ENCODE measurements around the gene BCL2L12. TPM values are rescaled to one million over a fixed set of nuclear protein-coding genes. Genes with fewer than 3 reads are reported as not detected.
A peak's percentile ranks its signal among the peaks of the same experiment; 100 is the strongest.
"Not testable (repeated sequence)": the region's sequence is repeated elsewhere in the genome, so short reads cannot be mapped to it uniquely, and the experiment has no call there.

The BCL2L12 gene
- total RNA-seq (2014; rRNA removed; shearing (Covaris generic)): 16.4 and 17.5 TPM in 2 replicates
- polyA plus RNA-seq (2014; cell fraction: nucleus; rRNA removed): 17.6 and 25.0 TPM in 2 replicates

- peak; percentile 91 for DNase-seq (ENCODE audit: extremely low read depth, low read depth)
Measured at GRCh38 chr19:49665351-49666119, at the start of gene BCL2L12, which contains the start of gene IRF3. Gene BCL2L12, plus strand, starts transcription at chr19:49665933. Its CDS starts 760 bp downstream, at chr19:49666693. Gene IRF3, minus strand, starts transcription at chr19:49665857. Its CDS starts 1,019 bp downstream, at chr19:49664838.

- DNase-seq (ENCODE audit: extremely low read depth, low read depth): no peak
Measured at GRCh38 chr19:49616532-49616931, 49.2 kb upstream of the BCL2L12 start.

GRCh38 chr19:49616945-49617344 lies 48.8 kb upstream of the BCL2L12 start:
- DNase-seq (ENCODE audit: extremely low read depth, low read depth): no peak

GRCh38 chr19:49617860-49618259 lies 47.9 kb upstream of the BCL2L12 start:
- DNase-seq (ENCODE audit: extremely low read depth, low read depth): not testable (repeated sequence)

GRCh38 chr19:49624967-49625910 lies 40.5 kb upstream of the BCL2L12 start:
- DNase-seq (ENCODE audit: extremely low read depth, low read depth): no peak

- no peak for DNase-seq (ENCODE audit: extremely low read depth, low read depth)
Measured at GRCh38 chr19:49626226-49626625, 39.5 kb upstream of the BCL2L12 start.

GRCh38 chr19:49629659-49630058 lies 36.1 kb upstream of the BCL2L12 start:
- no peak for DNase-seq (ENCODE audit: extremely low read depth, low read depth)

- no peak for DNase-seq (ENCODE audit: extremely low read depth, low read depth)
Measured at GRCh38 chr19:49631014-49631588, 34.6 kb upstream of the BCL2L12 start.

- DNase-seq (ENCODE audit: extremely low read depth, low read depth): no peak
Measured at GRCh38 chr19:49631610-49632192, 34.0 kb upstream of the BCL2L12 start.

- no peak for DNase-seq (ENCODE audit: extremely low read depth, low read depth)
Measured at GRCh38 chr19:49632576-49632975, 33.2 kb upstream of the BCL2L12 start.

GRCh38 chr19:49633273-49633672 lies 32.5 kb upstream of the BCL2L12 start:
- not testable (repeated sequence) for DNase-seq (ENCODE audit: extremely low read depth, low read depth)

- DNase-seq (ENCODE audit: extremely low read depth, low read depth): no peak
Measured at GRCh38 chr19:49635530-49636232, 30.1 kb upstream of the BCL2L12 start.

GRCh38 chr19:49636233-49636932 lies 29.4 kb upstream of the BCL2L12 start:
- DNase-seq (ENCODE audit: extremely low read depth, low read depth): no peak

GRCh38 chr19:49637821-49638738 lies 27.7 kb upstream of the BCL2L12 start:
- peak; percentile 77 for DNase-seq (ENCODE audit: extremely low read depth, low read depth)

- DNase-seq (ENCODE audit: extremely low read depth, low read depth): no peak
Measured at GRCh38 chr19:49639401-49640112, 26.2 kb upstream of the BCL2L12 start.

- peak; percentile 98 for DNase-seq (ENCODE audit: extremely low read depth, low read depth)
Measured at GRCh38 chr19:49640113-49640898, 25.4 kb upstream of the BCL2L12 start, which contains the start of gene RRAS. Gene RRAS, minus strand, starts transcription at chr19:49640143. Its CDS starts 45 bp downstream, at chr19:49640098.
